ENCODE data around the gene CACNA1D.

DNA sequence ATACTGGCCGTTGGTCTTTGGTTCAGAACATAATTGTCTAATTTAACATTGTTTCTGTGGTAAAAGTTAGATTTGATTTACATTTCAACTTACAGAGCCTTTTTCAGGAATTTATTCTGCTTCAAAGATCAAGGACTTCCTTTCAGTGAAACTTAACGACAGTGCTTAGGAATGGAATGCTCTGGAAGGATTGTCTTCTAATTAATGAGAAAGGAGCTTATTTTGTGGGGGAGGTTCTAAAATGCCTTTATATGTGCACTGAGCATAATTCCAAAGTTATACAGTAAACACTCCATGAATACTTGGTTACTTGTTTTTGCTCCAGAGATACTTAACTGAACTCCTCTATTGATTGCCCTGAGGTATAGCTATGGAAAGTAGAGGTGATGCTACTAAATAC is 75.7 kb downstream of the CACNA1D start:
- TF ChIP-seq, protein P1, sequence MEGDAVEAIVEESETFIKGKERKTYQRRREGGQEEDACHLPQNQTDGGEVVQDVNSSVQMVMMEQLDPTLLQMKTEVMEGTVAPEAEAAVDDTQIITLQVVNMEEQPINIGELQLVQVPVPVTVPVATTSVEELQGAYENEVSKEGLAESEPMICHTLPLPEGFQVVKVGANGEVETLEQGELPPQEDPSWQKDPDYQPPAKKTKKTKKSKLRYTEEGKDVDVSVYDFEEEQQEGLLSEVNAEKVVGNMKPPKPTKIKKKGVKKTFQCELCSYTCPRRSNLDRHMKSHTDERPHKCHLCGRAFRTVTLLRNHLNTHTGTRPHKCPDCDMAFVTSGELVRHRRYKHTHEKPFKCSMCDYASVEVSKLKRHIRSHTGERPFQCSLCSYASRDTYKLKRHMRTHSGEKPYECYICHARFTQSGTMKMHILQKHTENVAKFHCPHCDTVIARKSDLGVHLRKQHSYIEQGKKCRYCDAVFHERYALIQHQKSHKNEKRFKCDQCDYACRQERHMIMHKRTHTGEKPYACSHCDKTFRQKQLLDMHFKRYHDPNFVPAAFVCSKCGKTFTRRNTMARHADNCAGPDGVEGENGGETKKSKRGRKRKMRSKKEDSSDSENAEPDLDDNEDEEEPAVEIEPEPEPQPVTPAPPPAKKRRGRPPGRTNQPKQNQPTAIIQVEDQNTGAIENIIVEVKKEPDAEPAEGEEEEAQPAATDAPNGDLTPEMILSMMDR (IDR thresholded peaks at IDR 0.05 in 2 of 3, conservative IDR thresholded peaks at IDR 0.05 in 1 of 3; ENCODE audit: borderline replicate concordance in 1 of 3, insufficient read depth in 1 of 3, low read depth in 2 of 3, low read length in 2 of 3): no peak
- TF ChIP-seq, protein P2, sequence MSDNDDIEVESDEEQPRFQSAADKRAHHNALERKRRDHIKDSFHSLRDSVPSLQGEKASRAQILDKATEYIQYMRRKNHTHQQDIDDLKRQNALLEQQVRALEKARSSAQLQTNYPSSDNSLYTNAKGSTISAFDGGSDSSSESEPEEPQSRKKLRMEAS (IDR thresholded peaks at IDR 0.05): no peak
- TF ChIP-seq EZH2 (IDR thresholded peaks at IDR 0.05): no peak
- TF ChIP-seq EZH2phosphoT487 (IDR thresholded peaks at IDR 0.05; ENCODE audit: borderline replicate concordance): no peak
- TF ChIP-seq, protein P3, sequence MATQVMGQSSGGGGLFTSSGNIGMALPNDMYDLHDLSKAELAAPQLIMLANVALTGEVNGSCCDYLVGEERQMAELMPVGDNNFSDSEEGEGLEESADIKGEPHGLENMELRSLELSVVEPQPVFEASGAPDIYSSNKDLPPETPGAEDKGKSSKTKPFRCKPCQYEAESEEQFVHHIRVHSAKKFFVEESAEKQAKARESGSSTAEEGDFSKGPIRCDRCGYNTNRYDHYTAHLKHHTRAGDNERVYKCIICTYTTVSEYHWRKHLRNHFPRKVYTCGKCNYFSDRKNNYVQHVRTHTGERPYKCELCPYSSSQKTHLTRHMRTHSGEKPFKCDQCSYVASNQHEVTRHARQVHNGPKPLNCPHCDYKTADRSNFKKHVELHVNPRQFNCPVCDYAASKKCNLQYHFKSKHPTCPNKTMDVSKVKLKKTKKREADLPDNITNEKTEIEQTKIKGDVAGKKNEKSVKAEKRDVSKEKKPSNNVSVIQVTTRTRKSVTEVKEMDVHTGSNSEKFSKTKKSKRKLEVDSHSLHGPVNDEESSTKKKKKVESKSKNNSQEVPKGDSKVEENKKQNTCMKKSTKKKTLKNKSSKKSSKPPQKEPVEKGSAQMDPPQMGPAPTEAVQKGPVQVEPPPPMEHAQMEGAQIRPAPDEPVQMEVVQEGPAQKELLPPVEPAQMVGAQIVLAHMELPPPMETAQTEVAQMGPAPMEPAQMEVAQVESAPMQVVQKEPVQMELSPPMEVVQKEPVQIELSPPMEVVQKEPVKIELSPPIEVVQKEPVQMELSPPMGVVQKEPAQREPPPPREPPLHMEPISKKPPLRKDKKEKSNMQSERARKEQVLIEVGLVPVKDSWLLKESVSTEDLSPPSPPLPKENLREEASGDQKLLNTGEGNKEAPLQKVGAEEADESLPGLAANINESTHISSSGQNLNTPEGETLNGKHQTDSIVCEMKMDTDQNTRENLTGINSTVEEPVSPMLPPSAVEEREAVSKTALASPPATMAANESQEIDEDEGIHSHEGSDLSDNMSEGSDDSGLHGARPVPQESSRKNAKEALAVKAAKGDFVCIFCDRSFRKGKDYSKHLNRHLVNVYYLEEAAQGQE (IDR thresholded peaks at IDR 0.05; ENCODE audit: low read depth): no peak

Data from HCT116 (cell line).